ENCODE measurements around the gene ZNF732. TPM values are rescaled to one million over a fixed set of nuclear protein-coding genes. Genes with fewer than 3 reads are reported as not detected.
"Not testable (repeated sequence)": the region's sequence is repeated elsewhere in the genome, so short reads cannot be mapped to it uniquely, and the experiment has no call there.

Gene ZNF732
- 0.16 TPM for total RNA-seq
- long read RNA-seq, result 0 reads

- DNase-seq (ENCODE audit: low spot score), result no peak
Measured at GRCh38 chr4:304969-305680, at the start of gene ZNF732. Gene ZNF732, minus strand, starts transcription at chr4:305474. Its CDS starts 164 bp downstream, at chr4:305310.

DNA sequence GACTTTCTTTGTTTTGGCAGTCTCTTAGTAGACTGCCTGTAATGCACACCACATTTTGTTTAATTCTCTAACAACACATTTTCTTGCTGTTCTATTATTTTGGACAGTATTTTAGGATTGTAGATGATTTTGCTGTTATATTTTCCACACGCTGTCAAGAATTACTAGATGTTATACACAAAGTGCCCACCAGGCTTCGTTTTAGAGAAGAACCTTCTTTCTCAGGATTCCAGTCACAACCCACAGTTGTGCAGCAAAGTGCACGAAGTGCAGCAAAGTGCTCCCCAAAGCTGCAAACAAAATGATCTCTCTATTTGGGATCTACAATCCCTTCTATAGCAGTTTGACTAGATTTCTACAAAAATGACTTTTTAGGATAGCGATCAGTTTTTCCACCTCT lies 34.7 kb upstream of the ZNF732 start:
- DNase-seq (ENCODE audit: low spot score), result no peak

GRCh38 chr4:338759-339097 lies 33.5 kb upstream of the ZNF732 start:
- DNase-seq (ENCODE audit: low spot score), result no peak

GRCh38 chr4:337932-338758 lies 32.9 kb upstream of the ZNF732 start:
- DNase-seq (ENCODE audit: low spot score), result no peak

DNA sequence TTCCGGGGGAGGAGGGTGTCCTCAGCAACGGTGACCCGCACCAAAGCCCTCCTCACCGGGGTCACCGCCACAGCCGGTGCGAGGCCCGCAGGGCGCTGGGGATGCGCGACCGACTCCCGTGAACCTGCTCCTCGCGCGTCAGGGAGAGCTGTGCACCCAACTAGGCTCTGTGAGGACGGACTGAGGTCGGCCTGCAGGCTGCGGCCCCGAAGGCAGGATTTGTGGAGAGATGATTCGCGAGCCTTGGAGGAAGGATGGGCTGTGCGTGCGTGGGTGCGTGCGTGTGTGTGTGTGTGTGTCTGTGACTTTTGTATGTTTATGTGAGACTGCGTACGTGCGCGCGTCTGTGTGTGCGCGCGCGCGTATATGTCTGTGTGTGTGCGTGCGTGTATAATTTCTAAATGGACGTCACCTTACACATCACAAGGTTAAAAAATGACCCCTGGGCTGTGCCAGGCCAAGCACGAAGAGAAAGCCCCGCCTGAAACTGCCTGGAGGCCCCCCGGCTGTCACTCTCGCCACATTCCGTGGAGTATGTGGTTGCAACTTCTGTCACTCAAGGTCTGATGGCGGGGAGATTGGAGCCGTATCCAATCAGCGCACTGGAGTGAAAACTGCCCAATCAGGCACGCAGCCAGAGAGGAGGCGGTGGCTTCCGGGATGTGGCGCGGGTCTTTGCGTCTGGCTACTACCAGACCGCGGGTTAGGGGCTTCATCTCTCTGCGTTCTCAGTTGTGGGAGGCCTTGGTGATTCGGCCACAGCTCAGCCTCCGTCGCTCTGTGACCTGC lies 32.1 kb upstream of the ZNF732 start, which contains the start of gene ZNF141:
Gene ZNF141 (plus strand): TSS at position 672 of the 789 bp plus-strand sequence. CDS start 170 bp downstream, outside the sequence.
- peak; percentile 97 for DNase-seq (ENCODE audit: low spot score)

DNA sequence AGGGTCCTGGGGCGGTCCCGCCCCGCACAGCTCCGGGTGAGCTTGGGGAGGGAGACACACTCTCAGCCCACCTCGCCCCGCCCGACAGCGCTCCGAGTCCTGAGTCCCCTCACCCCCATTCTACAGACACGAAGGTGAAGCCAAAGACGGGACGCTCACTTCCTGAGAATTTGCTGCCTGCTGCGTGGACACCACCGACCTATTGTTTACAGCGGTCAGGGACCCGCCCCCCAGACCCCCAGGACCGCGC lies 31.5 kb upstream of the ZNF732 start:
- no peak for DNase-seq (ENCODE audit: low spot score)

DNA sequence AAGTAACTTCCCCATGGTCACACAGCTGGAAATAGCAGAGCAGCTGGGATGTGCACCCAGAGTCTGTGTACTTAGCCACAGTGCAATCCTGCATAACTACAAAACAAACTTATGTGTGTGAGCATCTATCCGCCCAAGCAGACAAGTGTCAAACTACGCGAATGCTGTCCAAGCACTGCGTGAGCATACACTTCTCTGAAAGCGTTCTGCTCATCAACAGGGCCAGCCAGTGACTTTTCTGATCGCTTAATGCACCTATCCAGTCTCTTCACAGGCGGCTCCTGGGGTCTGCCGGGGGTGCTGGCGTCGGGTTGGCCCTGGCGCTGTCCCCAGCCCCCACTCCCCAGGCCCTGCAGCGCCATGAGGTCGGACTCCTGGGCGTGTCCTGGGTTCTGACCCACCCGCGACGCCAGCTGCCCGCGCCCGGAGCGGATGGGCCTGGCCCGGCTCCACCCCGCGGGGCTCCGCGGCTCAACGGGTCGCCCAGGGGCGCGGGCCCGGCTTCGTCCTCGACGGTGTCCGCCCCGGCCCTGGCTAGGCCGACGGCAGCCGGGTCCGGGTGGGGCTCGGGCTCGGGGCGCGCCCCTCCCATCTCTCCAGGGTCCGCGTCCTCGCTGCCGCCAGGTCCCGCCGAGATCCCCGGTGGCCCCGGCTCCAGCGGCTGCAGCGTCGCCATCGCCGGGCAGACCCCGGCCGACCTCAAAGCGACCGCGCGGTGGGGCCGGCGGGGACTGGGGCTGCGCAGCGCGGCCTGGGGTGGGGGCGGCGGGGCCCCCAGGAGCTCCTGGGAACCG lies 31.0 kb upstream of the ZNF732 start:
- DNase-seq (ENCODE audit: low spot score), result no peak

DNA sequence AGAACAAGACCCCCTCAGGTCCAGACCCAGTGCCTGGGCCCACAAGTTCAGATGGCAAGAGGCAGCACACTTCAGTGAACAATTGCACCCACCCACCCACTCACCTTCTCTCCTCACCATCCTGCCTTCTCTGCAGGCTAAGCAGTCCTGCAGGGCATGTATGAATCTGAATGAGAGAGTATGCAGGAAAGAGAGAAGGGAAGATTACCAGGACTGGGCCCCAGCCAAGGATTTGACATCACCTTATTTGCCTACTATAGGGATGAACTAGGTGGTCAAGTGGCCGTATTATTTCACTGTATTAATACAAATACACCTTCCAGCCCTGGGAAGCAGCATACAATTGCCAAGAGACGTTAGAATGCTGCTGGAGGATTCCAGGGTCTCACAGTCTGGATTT lies 30.2 kb upstream of the ZNF732 start:
- no peak for DNase-seq (ENCODE audit: low spot score)

- no peak for DNase-seq (ENCODE audit: low spot score)
Measured at GRCh38 chr4:328729-329128, 23.5 kb upstream of the ZNF732 start.

- DNase-seq (ENCODE audit: low spot score), result no peak
Measured at GRCh38 chr4:314296-314903, 9.1 kb upstream of the ZNF732 start.

GRCh38 chr4:309807-310206 lies 4.5 kb upstream of the ZNF732 start:
- no peak for DNase-seq (ENCODE audit: low spot score)

DNA sequence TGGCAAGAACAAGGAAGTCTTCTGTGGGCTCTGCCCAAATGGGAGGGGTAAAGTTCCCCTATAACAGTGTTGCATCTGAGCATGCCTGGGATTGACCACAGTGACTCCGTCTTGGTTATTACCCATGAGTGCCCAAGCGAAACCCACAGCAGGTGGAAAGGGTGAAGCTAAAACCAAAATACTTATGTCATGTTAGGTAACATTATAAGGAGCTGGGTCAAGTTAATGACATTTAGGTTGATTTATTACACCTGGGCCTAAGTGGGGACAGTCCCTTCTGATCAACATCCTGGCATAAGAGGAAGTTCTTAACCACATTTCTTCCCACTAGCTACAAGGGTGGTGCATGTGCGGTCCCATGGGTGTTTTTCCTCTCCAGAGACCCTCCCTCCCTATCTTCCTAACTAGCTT lies 1.3 kb upstream of the ZNF732 start:
- no peak for DNase-seq (ENCODE audit: low spot score)

DNA sequence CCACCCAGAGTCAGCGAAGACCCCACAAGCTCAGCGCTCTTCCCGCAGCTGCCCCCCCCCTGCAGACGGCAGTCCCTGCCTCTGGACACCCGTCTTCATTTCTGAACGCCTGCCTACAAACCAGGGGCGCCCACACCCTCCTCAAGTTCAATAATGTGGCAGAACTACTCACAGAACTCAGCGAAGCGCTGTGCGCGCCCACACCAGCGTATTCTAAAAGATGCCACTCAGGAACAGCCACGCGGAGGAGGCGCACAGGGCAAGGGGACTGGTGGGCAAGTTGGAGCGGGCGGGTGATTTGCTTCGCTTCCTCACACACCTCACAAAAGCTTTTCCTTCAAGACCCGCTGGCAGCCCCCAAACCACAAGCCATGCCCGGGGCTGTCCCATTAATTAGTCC lies 758 bp downstream of the ZNF732 start:
- DNase-seq (ENCODE audit: low spot score), result not testable (repeated sequence)

GRCh38 chr4:302381-302780 lies 2.9 kb downstream of the ZNF732 start:
- DNase-seq (ENCODE audit: low spot score), result no peak

DNA sequence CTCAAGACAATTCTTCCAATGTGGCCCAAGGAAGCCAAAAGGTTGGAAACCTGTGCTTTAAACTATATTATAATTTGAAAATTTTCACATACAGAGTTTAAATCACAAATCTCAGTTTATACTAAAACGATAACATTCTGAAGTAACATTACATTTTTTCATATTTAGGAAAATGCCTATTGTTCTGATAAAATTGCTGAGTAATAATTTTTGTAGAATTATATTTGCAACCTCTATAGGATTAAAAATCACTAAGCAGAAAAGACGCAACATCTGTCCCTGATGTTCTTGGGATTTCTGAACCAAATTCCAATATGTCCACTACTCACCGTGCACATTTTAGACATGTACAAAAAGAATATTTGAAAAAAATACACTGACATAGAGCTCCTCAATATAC lies 10.5 kb downstream of the ZNF732 start:
- no peak for DNase-seq (ENCODE audit: low spot score)

GRCh38 chr4:288891-289290 lies 16.4 kb downstream of the ZNF732 start:
- DNase-seq (ENCODE audit: low spot score), result no peak

GRCh38 chr4:273309-274017 lies 31.8 kb downstream of the ZNF732 start:
- no peak for DNase-seq (ENCODE audit: low spot score)

GRCh38 chr4:271492-272103 lies 33.7 kb downstream of the ZNF732 start:
- DNase-seq (ENCODE audit: low spot score), result no peak

DNA sequence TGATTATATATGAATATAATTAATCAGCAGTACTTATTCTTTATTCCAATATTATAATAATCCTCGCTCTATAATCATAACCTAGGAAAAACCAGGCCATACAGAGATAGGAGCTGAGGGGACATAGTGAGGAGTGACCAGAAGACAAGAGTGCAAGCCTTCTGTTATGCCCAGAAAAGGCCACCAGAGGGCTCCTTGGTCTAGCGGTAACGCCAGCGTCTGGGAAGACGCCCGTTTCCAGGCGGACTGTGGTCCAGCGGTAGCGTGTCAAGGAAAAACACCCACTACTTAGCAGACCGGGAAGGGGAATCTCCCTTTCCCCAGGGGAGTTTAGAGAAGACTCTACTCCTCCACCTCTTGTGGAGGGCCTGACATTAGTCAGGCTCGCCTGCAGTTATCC lies 46.0 kb downstream of the ZNF732 start:
- not testable (repeated sequence) for DNase-seq (ENCODE audit: low spot score)

DNA sequence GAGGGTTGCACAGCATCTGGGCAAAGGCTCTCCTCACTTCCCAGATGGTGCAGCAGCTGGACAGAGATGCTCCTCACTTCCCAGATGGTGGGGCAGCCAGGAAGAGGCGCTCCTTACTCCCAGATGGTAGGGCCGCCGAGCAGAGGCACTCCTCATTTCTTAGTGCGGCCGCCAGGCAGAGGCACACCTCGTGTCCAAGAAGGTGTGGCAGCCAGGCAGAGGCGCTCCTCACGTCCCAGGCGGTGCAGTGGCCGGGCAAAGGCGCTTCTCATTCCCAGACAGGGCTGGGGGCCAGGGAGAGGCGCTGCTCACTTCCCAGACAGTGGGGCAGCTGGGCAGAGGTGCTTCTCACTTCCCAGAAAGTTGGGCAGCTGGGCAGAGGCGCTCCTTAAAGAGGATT lies 48.8 kb downstream of the ZNF732 start:
- DNase-seq (ENCODE audit: low spot score), result no peak

Measured in mesenteric fat pad (tissue), 1 donor.